ENCODE results near the gene CTBP2.

The CTBP2 gene

GRCh38 chr10:125121003-125121402 lies 39.4 kb downstream of the CTBP2 start:
- no peak for DNase-seq

- no peak for DNase-seq
Observed at GRCh38 chr10:125120053-125120710, 40.2 kb downstream of the CTBP2 start.

DNA sequence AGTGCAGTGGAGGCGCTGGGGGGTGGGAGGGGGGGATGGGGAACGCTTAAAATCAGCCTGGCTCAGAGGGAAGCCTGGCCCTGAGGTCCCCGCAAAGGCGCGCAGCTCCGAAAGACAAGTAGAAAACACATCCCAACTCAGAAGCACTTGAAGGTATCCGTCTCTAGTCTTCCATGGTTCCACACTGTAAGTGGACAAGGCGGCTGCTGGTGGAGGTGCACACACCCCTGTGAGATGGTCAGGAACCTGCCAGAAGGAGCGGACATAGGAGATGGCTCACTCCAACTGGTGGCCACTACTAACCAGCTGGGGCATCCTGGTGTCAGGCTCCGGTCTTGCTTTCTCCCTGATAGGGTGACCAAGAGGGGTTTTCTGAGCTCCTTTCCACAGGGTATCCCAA lies 41.7 kb downstream of the CTBP2 start:
- no peak for DNase-seq

- no peak for DNase-seq
Observed at GRCh38 chr10:125118011-125118611, 42.3 kb downstream of the CTBP2 start.

DNA sequence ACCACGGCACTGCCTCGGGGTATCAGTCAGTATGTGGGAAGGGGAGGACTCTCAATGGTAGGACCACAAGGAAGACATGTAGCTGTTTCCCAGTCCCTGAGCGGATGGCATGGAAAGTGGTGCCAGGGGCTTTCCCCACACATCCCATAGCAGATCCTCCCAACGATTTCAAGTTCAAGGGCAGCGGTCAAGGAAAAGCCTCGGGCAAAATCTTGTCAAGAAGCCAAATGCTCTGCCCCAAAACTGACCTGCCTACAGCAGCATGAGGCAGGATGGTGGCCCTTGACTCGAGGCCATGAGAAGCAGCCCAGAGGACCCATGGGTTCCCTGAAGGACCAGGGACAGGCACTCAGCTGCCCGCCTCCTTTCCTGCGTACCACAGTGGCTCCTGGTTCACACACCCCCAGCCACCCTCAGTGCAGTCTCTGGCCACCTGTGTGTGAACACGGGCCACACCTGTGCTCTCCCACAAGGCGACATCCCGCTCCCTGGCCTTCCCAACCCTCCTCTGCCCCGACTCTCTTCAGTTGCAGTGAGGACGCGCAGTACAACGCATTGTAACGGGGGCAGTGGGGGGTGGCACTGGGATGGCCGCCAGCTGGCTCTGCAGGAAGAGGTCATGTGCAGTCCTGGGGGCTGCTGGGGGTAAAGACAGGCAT lies 43.6 kb downstream of the CTBP2 start:
- DNase-seq: no peak

GRCh38 chr10:125116041-125116649 lies 44.2 kb downstream of the CTBP2 start:
- DNase-seq: no peak

GRCh38 chr10:125115409-125115808 lies 45.0 kb downstream of the CTBP2 start:
- DNase-seq: no peak

DNA sequence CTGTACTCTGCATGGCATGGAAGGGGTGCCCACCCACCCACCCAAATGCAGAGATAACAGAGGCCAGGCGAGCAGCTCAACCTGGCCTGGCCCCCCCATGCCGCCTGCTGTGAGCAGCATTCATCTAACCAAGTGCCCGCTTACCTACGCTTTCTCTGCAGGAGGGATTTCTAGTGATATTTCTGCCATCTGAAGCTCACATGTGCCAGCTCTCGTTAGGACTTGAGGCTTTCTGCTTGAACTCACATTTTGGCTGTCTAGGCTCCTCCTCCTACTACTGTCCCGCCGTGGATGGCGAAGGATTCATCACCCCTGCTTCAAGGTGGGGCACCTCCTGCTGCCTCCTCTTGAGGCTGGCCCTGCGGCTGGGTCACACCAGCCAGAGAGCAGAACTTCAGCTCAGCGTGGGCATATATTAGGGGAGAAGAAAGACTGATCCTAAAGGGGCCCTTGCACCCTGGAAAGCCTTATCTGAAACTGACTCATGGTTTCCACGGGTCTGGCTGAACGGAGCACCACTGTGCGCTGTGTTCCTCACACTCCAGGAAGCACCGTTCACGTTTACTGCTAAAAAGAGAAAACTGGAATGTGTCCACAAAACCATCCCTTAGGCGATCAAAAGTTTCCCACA lies 45.5 kb downstream of the CTBP2 start:
- DNase-seq: no peak

GRCh38 chr10:125113691-125114371 lies 46.5 kb downstream of the CTBP2 start:
- no peak for DNase-seq

DNA sequence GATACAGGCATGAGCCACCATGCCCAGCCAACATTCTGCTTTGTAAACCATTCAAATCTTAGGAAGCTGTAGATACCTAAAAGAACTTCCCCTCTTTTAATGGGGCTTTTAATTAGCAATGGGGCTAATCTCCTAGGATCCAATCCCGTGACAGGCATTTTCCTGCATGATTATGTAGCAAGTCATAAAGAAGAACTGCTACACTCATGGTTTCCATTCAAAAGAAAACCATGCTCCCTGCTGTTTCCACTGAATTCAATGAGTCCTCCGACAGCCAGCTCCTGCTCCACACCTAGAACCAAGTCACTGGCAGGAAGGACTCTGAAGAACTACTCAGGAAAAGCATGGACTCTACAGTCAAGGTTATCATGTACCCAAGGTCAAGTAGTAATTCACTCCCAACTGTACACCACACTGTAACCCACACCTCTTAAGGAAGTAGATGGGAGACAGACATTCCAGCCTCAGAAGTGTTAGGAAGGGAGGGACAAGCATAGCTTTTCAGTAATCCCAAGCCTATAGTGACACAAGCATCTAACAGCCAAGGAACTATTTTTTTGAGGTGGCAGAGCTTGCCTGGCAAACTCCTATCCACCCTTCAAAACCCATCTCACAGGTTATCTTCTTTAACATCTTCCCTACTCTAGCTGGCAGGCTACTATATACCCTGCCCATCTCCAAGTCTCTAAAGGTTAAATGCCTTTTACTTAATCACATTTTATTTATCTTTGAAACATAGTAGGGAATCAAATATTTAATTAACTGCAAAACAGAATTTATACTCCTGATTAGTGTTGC lies 47.5 kb downstream of the CTBP2 start:
- no peak for DNase-seq

- DNase-seq: no peak
Observed at GRCh38 chr10:125111118-125111727, 49.1 kb downstream of the CTBP2 start.

DNA sequence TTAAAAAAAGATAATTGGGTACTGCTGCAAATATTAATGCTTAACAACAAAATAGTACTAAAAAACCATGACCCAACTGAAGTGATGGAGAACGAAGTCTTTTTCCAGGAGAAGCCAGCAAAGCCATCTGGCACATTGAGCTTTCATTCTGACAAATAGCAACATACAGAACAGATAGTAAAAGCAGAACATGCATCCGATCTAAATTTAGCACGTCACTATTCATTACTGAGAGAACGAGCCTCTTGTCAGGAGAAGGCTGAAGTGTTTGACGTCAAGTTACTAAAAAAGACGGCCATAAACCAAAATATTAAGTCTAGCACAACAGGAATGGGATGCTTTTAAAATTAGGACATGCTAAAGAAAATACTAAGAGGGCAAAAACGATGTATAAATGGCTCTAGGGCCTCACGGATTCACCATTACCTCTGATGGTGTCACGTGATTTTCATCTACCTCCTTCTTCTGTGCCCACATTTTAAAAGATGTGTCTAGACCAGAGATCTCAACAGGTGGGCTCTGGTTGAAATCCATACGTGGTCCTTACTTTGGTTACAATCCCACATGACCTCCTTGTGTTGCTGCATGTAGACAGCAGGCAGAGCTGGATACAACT lies 52.3 kb downstream of the CTBP2 start:
- no peak for DNase-seq

DNA sequence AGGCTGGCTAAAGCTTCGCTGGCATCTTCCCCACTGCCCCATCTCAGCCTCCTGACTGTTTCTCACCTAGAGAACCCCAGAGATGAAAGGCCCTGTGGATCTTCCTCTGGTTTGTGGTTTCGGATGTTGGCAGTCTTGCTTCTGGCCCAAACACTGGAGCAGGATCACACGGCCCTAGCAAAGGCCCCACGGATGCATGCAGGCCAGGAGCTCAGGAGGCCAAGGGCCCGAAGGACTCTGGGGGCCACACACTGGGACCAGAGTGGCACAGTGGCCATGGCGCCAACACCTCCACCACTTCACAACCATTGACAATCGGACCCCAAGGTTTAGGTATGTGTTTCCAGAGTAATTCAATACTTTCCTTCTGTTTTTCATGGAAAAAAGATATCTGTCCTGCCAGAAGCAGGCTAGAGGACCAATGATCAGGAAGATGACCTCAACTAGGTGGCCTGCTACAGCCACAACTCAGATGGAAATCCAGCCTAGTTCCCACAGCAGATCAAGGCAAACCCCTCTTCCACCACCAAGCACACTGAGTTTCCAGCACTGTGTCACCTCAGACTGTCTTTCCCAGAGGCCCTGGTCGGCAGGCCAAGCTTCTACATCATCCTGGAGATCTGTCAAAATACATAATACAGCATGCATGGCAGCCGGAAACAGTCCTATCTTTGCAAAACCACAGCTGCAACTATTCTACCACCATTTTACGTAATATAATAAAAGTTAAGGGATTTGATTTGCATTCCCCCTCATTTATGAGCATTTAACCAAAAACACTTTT lies 53.0 kb downstream of the CTBP2 start:
- no peak for DNase-seq

DNA sequence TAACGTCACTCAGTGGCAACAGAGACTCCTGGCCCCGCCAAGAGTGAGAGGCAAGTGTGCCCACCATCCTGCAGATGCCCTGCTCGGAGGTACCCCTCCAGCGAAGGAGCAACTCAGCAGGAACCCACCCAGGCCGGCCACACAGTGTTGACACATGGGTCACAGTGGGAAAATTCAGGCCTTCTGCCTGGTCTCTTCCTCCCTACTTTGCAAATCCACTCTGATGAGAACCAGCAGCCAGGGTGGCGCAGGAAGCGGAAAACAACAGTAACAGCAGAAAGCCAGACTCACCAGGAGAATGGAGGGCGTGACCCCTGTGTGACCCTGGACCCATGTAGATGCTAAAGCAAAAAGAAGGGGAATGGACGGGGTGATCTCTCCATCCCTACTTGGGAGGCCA lies 53.8 kb downstream of the CTBP2 start:
- DNase-seq: no peak

DNA sequence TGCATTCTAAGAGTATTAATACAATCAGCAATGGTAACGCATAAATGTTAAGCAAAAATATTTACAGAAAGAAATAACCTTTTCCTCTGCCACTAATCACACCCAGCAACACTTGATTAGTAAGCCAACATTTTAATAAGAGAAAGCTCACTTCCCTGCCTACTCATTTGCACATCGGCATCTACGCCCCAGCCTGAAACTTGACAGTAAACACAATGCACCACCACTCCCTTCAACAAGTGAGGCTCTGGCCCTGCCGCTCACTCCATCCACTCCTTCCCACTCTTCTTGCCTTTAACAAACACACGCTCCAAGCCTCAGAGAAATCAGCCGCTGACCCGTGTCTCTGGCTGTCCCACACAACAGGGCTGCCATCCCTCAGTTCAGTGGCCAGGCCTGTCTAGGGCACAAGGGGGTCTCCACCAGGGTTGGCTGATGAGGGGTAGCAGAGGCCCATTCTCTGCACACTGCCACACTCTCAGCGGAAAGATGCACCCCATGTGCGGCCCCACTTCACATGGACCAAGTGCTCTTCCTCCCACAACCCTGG lies 54.6 kb downstream of the CTBP2 start:
- DNase-seq: no peak

- DNase-seq: no peak
Observed at GRCh38 chr10:125105155-125105554, 55.2 kb downstream of the CTBP2 start.

GRCh38 chr10:125104559-125104958 lies 55.8 kb downstream of the CTBP2 start:
- DNase-seq: no peak

DNA sequence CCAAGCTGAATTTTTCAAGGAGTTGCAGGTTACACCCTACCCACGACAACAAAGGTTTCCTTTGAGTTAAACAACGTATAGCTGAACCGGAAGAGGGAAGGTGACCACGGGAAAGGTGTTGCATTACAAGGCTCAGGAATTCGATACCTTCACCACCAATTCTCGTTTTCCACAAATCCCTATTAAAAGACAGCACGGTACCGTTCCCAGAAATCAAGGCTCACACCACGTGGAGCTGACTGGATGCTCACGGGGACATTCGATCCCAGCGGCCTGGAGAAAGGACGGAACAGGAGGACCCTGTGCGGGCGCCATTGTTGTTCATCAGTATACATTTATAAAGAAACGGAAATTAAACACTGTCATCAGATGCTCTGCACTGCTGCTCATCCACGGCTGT lies 56.4 kb downstream of the CTBP2 start:
- no peak for DNase-seq

DNA sequence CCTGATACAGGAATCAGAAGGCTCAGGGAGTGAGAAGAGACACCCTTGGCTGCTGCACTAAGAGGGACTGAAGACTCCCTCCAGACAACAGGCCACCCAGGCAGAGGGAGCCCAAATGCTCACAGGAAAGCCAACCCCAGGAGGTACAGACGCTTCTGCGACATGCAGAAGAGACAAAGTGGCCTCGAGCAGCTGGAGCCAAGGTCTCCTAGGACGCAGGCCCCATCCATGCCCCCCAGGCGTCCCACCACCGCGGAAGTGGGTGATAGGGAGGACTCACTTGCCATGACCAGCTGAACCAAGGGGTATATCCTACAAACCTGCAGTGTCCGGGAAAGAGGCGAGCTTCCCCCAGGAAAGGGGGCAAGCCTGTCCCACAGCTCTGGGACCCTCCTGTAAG lies 56.9 kb downstream of the CTBP2 start:
- DNase-seq: no peak

DNA sequence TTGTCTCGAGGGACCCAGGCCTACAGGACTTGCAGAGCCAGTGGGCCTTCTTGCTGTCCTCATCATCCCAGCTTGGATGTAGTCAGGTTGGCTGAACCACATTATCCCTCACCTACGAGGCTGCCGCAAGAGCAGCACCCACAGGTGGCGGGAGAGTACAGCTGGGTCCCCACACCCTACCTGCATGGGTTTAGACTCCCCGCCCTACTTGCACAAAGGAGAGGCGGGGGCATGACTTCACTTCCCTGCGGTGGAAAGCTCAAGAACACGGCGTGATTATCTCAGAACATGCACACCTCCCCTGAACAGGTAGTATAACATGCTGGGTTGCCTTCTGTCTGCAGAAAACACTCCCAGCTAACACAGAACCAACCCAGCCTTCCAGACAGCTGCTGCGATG lies 57.5 kb downstream of the CTBP2 start:
- no peak for DNase-seq
